Measurements from ENCODE around the gene BANP.

DNA sequence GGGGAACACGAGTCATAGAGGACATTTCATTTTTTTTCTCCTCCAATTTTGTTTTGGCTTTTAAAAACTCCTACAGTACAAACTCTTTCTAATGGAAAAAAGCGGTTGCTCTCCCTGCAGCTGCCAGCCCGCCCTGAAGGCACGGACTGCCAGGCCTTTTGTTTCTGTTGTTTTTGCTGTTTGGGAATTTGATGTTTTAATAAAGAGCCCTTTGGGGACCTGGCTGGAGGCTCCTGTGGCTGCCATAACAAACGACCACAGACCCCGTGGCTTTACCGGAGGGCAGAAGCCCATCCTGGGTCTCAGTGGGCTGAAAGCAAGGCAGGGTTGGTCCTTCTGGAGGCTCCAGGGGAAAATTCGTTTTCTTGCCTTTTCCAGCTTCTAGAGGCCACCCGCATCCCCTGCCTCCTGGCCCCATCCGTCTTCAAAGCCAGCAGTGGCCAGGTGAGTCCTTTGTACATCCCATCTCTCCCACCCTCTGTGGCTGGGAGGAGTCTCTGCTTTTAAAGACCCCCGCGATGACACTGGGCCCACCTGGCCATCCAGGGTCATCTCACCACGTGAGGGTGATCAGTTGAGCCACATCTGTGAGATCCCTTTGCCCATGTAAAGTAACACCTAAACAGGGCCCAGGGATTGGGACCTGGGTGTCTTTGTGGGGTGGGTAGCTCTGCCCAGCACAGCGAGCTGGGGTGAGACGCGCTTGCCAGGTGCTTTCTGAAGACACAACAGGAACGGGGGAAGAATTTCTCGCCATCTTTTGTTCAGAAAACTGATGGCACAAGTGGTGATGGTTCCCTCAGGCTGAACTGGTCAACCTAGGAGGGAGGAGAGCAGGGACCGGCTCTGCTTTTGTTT lies 113.9 kb downstream of the BANP start:
- no peak for TF ChIP-seq POLR2A (IDR thresholded peaks at IDR 0.05)
- TF ChIP-seq, protein P1, sequence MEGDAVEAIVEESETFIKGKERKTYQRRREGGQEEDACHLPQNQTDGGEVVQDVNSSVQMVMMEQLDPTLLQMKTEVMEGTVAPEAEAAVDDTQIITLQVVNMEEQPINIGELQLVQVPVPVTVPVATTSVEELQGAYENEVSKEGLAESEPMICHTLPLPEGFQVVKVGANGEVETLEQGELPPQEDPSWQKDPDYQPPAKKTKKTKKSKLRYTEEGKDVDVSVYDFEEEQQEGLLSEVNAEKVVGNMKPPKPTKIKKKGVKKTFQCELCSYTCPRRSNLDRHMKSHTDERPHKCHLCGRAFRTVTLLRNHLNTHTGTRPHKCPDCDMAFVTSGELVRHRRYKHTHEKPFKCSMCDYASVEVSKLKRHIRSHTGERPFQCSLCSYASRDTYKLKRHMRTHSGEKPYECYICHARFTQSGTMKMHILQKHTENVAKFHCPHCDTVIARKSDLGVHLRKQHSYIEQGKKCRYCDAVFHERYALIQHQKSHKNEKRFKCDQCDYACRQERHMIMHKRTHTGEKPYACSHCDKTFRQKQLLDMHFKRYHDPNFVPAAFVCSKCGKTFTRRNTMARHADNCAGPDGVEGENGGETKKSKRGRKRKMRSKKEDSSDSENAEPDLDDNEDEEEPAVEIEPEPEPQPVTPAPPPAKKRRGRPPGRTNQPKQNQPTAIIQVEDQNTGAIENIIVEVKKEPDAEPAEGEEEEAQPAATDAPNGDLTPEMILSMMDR (IDR thresholded peaks at IDR 0.05) = no peak
